ENCODE data around the gene PDHA1.

The PDHA1 gene

DNA sequence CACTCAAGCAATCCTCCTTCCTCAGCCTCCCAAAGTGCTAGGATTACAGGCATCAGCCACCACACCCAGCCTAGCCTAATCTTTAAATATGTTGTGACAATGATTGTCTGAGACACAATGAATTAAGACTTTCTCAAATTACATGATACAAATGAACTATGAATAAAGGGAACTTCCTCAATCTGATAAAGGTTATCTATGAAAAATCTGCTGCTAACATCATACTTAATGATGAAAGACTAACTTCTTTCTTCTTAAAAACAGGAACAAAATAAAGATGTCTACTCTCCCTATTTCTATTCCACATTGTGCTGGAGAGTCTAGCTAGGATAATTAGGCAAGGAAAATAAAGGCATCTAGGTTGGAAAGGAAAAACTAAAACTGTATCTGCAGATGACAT is 60.0 kb downstream of the PDHA1 start:
- no peak overlapping the region for H3K4me3 ChIP-seq (ENCODE audit: control insufficient read depth, low read depth, low read length)
- no peak for TF ChIP-seq CTCF (IDR thresholded peaks at IDR 0.05; ENCODE audit: control insufficient read depth, insufficient read depth, low read depth, low read length, missing control alignments)
- DNase-seq (ENCODE audit: low read depth), result no peak

DNA sequence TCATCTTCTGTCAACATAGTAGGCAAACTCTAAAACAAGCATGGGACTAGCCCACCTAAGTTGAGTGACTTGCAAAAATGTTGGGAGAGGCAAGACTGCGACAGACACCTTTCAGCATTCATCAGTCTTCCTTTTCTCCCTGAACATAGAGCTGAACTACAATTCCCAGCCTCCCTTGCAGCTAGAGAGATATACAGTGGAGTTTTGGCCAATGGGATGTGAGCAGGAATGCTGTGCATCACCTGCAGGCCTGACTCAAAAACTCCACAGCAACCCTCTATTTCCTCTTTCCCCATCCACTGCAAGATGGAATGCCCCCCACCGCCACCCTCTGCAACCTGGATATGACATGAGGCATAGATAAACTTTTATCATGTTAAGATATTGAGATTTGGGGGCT is 66.5 kb downstream of the PDHA1 start:
- no peak for DNase-seq (ENCODE audit: low read depth)
- no peak overlapping the region for H3K4me3 ChIP-seq (ENCODE audit: control insufficient read depth, low read depth, low read length)
- TF ChIP-seq CTCF (IDR thresholded peaks at IDR 0.05; ENCODE audit: control insufficient read depth, insufficient read depth, low read depth, low read length, missing control alignments), result no peak
